Measurements from ENCODE around the gene MEIS1.

DNA sequence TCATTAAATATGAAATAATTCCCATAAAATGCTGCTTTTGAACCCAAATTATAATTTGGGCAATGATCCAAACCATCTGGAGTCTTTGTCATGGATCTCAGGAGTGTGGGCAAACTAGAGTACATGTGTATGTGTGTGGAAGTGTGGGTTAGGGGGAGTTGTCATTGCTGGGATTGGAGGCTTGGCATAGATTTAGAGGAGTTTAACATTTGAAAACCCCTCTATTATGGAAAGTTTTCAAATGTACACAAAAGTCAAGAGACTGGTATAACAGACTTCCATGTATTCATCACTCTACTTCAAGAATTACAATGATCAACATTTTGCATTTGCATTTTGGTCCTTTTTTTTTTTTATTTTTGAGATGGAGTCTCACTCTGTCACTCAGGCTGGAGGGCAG lies 159.1 kb downstream of the MEIS1 start:
- TF ChIP-seq POLR2A (IDR thresholded peaks at IDR 0.05; ENCODE audit: control extremely low read depth in 1 of 2, low read depth in 2 of 2, low read length in 2 of 2) (no peak), SUZ12 (IDR thresholded peaks at IDR 0.05; ENCODE audit: low read length) (no peak), HDAC6 (IDR thresholded peaks at IDR 0.05; ENCODE audit: low read depth, low read length) (no peak), ZNF274 (IDR thresholded peaks at IDR 0.05; ENCODE audit: borderline replicate concordance, extremely low read depth, low read length) (no peak), CTCF (IDR thresholded peaks at IDR 0.05; ENCODE audit: control extremely low read depth in 1 of 3, insufficient read depth in 1 of 3, low read depth in 1 of 3, low read length in 3 of 3) (no peak), POLR2AphosphoS5 (IDR thresholded peaks at IDR 0.05; ENCODE audit: low read depth, low read length) (no peak), JUN (IDR thresholded peaks at IDR 0.05; ENCODE audit: low read depth, low read length) (no peak), HDAC2 (IDR thresholded peaks at IDR 0.05; ENCODE audit: borderline replicate concordance in 1 of 2, low read depth in 2 of 2, low read length in 2 of 2) (no peak), TAF1 (IDR thresholded peaks at IDR 0.05; ENCODE audit: low read depth, low read length) (no peak), EP300 (IDR thresholded peaks at IDR 0.05; ENCODE audit: borderline replicate concordance in 1 of 2, low read depth in 2 of 2, low read length in 2 of 2) (no peak), CREB1 (IDR thresholded peaks at IDR 0.05) (no peak), EZH2 (IDR thresholded peaks at IDR 0.05; ENCODE audit: low read depth, low read length, severe bottlenecking) (no peak)
- TF ChIP-seq, protein P1, sequence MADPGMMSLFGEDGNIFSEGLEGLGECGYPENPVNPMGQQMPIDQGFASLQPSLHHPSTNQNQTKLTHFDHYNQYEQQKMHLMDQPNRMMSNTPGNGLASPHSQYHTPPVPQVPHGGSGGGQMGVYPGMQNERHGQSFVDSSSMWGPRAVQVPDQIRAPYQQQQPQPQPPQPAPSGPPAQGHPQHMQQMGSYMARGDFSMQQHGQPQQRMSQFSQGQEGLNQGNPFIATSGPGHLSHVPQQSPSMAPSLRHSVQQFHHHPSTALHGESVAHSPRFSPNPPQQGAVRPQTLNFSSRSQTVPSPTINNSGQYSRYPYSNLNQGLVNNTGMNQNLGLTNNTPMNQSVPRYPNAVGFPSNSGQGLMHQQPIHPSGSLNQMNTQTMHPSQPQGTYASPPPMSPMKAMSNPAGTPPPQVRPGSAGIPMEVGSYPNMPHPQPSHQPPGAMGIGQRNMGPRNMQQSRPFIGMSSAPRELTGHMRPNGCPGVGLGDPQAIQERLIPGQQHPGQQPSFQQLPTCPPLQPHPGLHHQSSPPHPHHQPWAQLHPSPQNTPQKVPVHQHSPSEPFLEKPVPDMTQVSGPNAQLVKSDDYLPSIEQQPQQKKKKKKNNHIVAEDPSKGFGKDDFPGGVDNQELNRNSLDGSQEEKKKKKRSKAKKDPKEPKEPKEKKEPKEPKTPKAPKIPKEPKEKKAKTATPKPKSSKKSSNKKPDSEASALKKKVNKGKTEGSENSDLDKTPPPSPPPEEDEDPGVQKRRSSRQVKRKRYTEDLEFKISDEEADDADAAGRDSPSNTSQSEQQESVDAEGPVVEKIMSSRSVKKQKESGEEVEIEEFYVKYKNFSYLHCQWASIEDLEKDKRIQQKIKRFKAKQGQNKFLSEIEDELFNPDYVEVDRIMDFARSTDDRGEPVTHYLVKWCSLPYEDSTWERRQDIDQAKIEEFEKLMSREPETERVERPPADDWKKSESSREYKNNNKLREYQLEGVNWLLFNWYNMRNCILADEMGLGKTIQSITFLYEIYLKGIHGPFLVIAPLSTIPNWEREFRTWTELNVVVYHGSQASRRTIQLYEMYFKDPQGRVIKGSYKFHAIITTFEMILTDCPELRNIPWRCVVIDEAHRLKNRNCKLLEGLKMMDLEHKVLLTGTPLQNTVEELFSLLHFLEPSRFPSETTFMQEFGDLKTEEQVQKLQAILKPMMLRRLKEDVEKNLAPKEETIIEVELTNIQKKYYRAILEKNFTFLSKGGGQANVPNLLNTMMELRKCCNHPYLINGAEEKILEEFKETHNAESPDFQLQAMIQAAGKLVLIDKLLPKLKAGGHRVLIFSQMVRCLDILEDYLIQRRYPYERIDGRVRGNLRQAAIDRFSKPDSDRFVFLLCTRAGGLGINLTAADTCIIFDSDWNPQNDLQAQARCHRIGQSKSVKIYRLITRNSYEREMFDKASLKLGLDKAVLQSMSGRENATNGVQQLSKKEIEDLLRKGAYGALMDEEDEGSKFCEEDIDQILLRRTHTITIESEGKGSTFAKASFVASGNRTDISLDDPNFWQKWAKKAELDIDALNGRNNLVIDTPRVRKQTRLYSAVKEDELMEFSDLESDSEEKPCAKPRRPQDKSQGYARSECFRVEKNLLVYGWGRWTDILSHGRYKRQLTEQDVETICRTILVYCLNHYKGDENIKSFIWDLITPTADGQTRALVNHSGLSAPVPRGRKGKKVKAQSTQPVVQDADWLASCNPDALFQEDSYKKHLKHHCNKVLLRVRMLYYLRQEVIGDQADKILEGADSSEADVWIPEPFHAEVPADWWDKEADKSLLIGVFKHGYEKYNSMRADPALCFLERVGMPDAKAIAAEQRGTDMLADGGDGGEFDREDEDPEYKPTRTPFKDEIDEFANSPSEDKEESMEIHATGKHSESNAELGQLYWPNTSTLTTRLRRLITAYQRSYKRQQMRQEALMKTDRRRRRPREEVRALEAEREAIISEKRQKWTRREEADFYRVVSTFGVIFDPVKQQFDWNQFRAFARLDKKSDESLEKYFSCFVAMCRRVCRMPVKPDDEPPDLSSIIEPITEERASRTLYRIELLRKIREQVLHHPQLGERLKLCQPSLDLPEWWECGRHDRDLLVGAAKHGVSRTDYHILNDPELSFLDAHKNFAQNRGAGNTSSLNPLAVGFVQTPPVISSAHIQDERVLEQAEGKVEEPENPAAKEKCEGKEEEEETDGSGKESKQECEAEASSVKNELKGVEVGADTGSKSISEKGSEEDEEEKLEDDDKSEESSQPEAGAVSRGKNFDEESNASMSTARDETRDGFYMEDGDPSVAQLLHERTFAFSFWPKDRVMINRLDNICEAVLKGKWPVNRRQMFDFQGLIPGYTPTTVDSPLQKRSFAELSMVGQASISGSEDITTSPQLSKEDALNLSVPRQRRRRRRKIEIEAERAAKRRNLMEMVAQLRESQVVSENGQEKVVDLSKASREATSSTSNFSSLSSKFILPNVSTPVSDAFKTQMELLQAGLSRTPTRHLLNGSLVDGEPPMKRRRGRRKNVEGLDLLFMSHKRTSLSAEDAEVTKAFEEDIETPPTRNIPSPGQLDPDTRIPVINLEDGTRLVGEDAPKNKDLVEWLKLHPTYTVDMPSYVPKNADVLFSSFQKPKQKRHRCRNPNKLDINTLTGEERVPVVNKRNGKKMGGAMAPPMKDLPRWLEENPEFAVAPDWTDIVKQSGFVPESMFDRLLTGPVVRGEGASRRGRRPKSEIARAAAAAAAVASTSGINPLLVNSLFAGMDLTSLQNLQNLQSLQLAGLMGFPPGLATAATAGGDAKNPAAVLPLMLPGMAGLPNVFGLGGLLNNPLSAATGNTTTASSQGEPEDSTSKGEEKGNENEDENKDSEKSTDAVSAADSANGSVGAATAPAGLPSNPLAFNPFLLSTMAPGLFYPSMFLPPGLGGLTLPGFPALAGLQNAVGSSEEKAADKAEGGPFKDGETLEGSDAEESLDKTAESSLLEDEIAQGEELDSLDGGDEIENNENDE (IDR thresholded peaks at IDR 0.05; ENCODE audit: insufficient replicate concordance, low read length): no peak

All from H1 (cell line).